Stimulated activated CD8-positive, alpha-beta memory T cell treated with anti-CD3 and anti-CD28 coated beads, Interleukin-4, amount 100 ng/mL, for 48 hours (primary cell): ENCODE results near the gene MBD3L1.

ENCODE experiments used
- DNase-seq: peaks from one replicate; pipeline ENCODE4 v3.0.0-alpha.2; 2020

Gene MBD3L1

GRCh38 chr19:8881512-8881911, 49.3 kb downstream of the MBD3L1 start:
- DNase-seq = no peak

DNA sequence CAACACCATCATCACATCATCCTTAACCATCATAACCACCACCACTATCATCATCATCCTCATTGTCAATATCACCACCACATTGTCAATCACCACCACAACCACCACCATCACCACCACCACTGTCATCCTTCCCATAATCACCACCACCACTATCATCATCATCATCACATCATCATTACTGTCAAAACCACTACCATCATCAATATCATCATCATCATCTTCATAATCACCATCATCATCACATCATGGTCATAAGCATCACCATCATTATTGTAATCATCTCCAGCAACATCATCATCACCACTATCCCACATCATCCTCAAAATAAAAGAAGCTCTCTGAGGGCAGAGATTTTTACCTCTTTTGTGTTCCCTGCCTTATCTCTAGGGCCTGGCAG, 52.2 kb downstream of the MBD3L1 start:
- DNase-seq = no peak

DNA sequence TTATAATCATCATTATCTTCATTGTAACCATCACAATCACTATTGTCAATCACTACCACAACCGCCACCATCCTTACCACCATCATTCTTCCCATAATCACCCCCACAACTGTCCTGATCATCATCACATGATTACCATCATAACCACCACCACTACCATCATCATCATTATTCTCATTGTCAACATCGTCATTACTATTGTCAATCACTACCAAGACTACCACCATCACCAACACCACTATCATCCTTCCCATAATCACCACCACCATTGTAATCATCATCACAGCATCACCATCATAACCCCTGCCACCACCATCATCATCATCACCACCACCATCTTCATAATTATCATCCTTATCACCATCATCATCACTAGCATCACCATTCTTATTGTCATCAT, 55.2 kb downstream of the MBD3L1 start:
- DNase-seq = no peak

GRCh38 chr19:8890260-8890659, 58.1 kb downstream of the MBD3L1 start:
- no peak for DNase-seq
